Measurements from ENCODE around the gene ASB15. TPM values are rescaled to one million over a fixed set of nuclear protein-coding genes. Genes with fewer than 3 reads are reported as not detected.

ASB15 gene
- total and polyA plus RNA-seq, 2 of the 8 experiments (the other 6 are each of a cell fraction or from before 2014, with no cell fraction given) = not detected

DNA sequence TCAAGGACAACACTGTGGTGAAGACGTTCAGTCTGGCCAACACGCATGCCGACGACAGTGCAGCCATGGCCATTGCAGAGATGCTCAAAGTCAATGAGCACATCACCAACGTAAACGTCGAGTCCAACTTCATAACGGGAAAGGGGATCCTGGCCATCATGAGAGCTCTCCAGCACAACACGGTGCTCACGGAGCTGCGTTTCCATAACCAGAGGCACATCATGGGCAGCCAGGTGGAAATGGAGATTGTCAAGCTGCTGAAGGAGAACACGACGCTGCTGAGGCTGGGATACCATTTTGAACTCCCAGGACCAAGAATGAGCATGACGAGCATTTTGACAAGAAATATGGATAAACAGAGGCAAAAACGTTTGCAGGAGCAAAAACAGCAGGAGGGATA is 60.7 kb downstream of the ASB15 start:
- peaks cover 0 to 2% of the 10 kb centered on the region in 2 experiments; a peak in 1 of 4 replicates for H3K9me3 ChIP-seq (ENCODE audit: insufficient read depth in 2 of 2, low read depth in 1 of 2, low read length in 1 of 2)
- no peaks in the 10 kb centered on the region for H3K79me2 ChIP-seq (ENCODE audit: control insufficient read depth in 1 of 2, insufficient read depth in 2 of 2, low read length in 2 of 2)
- no peaks in the 10 kb centered on the region for H4K20me1 ChIP-seq (replicated peaks in 1 of 2; ENCODE audit: control insufficient read depth in 1 of 2, insufficient read depth in 2 of 2, low read length in 2 of 2)
- no peak overlapping the region for H3K4me2 ChIP-seq (ENCODE audit: insufficient read depth in 1 of 2, low read depth in 2 of 2, low read length in 2 of 2)
- H3K27ac ChIP-seq (ENCODE audit: low read depth, low read length) = no peak overlapping the region
- FAIRE-seq (no peak), DNase-seq (ENCODE audit: low read depth in 1 of 2, low spot score in 2 of 2) (no peak)
- H3K4me3 ChIP-seq (ENCODE audit: extremely low read depth in 1 of 4, insufficient read depth in 2 of 4, low read depth in 3 of 4, low read length in 4 of 4) = no peak overlapping the region
- H3K23ac ChIP-seq (ENCODE audit: insufficient read length) = no peak overlapping the region
- no peaks in the 10 kb centered on the region for H3K23me2 ChIP-seq (ENCODE audit: low read depth, low read length)
- no peak overlapping the region for H2AFZ ChIP-seq (ENCODE audit: low read length)
- H2BK5ac ChIP-seq (ENCODE audit: low read depth, low read length) = no peak overlapping the region
- ChIA-PET CTCF (ENCODE audit: partially characterized antibody) (interaction anchor here (0.7 to 1.6 kb wide), 7 partner anchors 10 to 39 kb away, joined by 3 to 4 read pairs (median 3); no protein-coding TSS in a partner anchor), POLR2A (ENCODE audit: partially characterized antibody) (interaction anchor here (1.0 to 1.7 kb wide), 2 partner anchors 10 to 18 kb away, joined by 4 to 6 read pairs; no protein-coding TSS in a partner anchor)
- H2BK120ac ChIP-seq (replicated peaks; ENCODE audit: low read depth, low read length) = no peak overlapping the region
- H3K56ac ChIP-seq (replicated peaks; ENCODE audit: insufficient read length, low read depth, low read length) = no peak overlapping the region
- H3K4me1 ChIP-seq (replicated peaks in 1 of 4; ENCODE audit: control insufficient read depth in 3 of 4, insufficient read depth in 4 of 4, low read length in 3 of 4) = peaks cover 0 to 2% (median 0%) of the 10 kb centered on the region in 4 experiments; a peak in 1 of 7 replicates
- no peak for TF ChIP-seq SRF (IDR thresholded peaks at IDR 0.05; ENCODE audit: low read depth, low read length)
- no peak for TF ChIP-seq GTF2F1 (IDR thresholded peaks at IDR 0.05; ENCODE audit: borderline replicate concordance, low read depth, low read length)
- no peak for TF ChIP-seq HDAC2 (IDR thresholded peaks at IDR 0.05; ENCODE audit: borderline replicate concordance in 1 of 2, low read depth in 2 of 2, low read length in 2 of 2)
- no peak for TF ChIP-seq RXRA (IDR thresholded peaks at IDR 0.05; ENCODE audit: insufficient read depth, low read depth, low read length)
- no peak for TF ChIP-seq JUN (IDR thresholded peaks at IDR 0.05; ENCODE audit: low read depth, low read length)
- TF ChIP-seq, protein P1, sequence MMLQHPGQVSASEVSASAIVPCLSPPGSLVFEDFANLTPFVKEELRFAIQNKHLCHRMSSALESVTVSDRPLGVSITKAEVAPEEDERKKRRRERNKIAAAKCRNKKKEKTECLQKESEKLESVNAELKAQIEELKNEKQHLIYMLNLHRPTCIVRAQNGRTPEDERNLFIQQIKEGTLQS (IDR thresholded peaks at IDR 0.05; ENCODE audit: insufficient read depth, low read depth, low read length) = no peak
- no peak for TF ChIP-seq POLR2A (IDR thresholded peaks at IDR 0.05; ENCODE audit: control extremely low read depth in 1 of 2, low read depth in 2 of 2, low read length in 2 of 2)
- no peak for TF ChIP-seq MAFK (IDR thresholded peaks at IDR 0.05; ENCODE audit: low read depth, low read length)
- no peak for TF ChIP-seq POLR2AphosphoS5 (IDR thresholded peaks at IDR 0.05; ENCODE audit: low read depth, low read length)
- TF ChIP-seq, protein P2, sequence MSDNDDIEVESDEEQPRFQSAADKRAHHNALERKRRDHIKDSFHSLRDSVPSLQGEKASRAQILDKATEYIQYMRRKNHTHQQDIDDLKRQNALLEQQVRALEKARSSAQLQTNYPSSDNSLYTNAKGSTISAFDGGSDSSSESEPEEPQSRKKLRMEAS (IDR thresholded peaks at IDR 0.05) = no peak
- TF ChIP-seq, protein P3, sequence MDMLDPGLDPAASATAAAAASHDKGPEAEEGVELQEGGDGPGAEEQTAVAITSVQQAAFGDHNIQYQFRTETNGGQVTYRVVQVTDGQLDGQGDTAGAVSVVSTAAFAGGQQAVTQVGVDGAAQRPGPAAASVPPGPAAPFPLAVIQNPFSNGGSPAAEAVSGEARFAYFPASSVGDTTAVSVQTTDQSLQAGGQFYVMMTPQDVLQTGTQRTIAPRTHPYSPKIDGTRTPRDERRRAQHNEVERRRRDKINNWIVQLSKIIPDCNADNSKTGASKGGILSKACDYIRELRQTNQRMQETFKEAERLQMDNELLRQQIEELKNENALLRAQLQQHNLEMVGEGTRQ (IDR thresholded peaks at IDR 0.05; ENCODE audit: low read length) = no peak
- H4K8ac ChIP-seq (ENCODE audit: extremely low read depth, insufficient read depth, low read length) = no peak overlapping the region
- no peak overlapping the region for H3K9ac ChIP-seq (replicated peaks in 1 of 4; ENCODE audit: extremely low read depth in 1 of 4, low read depth in 3 of 4, low read length in 3 of 4)
- no peaks in the 10 kb centered on the region for H3K27me3 ChIP-seq (replicated peaks in 1 of 4; ENCODE audit: control insufficient read depth in 3 of 4, extremely low read depth in 1 of 4, insufficient read depth in 3 of 4, low read length in 3 of 4)
- H2AK5ac ChIP-seq (ENCODE audit: low read depth, low read length) = no peak overlapping the region
- no peaks in the 10 kb centered on the region for H3K79me1 ChIP-seq (ENCODE audit: low read depth, low read length)
- H2BK15ac ChIP-seq (ENCODE audit: low read length) = no peak overlapping the region
- no peak overlapping the region for H4K91ac ChIP-seq (replicated peaks; ENCODE audit: insufficient read length, low read length)
- no peak overlapping the region for H2BK12ac ChIP-seq (ENCODE audit: low read depth, low read length)
- H3K14ac ChIP-seq (ENCODE audit: insufficient read length) = no peak overlapping the region
- WGBS, 2 experiments (ENCODE audit: extremely low coverage in 1 of 2, insufficient coverage in 1 of 2, insufficient read length in 1 of 2, insufficient replicate concordance in 2 of 2, low coverage in 1 of 2, low lambda C conversion rate in 2 of 2, missing lambda C conversion rate in 1 of 2) = 92% methylated on average over 15 of the region's 15 CpGs; no CpG with 5 or more reads in 1 of the 2 experiments
- no peak overlapping the region for H4K5ac ChIP-seq (ENCODE audit: insufficient read length, low read depth, low read length)
- no peaks in the 10 kb centered on the region for H3K36me3 ChIP-seq (ENCODE audit: control insufficient read depth in 2 of 4, insufficient read depth in 4 of 4, low read length in 3 of 4)
- H3K18ac ChIP-seq (ENCODE audit: extremely low read depth, low read length) = no peak overlapping the region
- H2BK20ac ChIP-seq (ENCODE audit: low read length) = no peak overlapping the region
- no peak overlapping the region for H3K4ac ChIP-seq (replicated peaks; ENCODE audit: insufficient read length, low read depth, low read length)
